Activated T-cell treated with anti-CD3 and anti-CD28 coated beads, Interleukin-2, amount 50 U/mL, for 1 hour (primary cell): Measurements from ENCODE around the gene PNPLA8.

Experiments used
- DNase-seq: peaks from one replicate; pipeline ENCODE4 v3.0.0-alpha.2; 2020

Gene PNPLA8

DNA sequence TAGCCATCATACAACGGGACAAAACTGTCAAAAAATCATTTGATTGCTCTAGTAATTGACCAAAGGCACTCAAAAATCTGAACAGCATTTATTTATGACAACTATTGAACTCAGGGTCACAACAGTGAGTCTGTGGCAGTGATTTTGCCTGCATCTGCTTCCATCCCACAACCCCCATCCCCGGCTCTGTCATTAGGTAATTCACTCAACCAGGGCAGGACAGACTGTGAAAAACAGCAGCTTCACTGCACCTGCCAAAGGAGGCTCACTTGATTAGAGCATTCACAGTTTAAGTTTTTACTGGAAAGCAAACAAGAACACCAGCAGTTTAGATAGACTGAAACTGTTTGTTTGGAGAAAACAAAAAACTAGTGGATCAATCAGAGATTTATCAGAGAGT lies 91.9 kb downstream of the PNPLA8 start:
- no peak for DNase-seq

- no peak for DNase-seq
These were observed 94.8 kb downstream of the PNPLA8 start for GRCh38 chr7:108431099-108431498.

GRCh38 chr7:108430664-108431063 lies 95.3 kb downstream of the PNPLA8 start:
- no peak for DNase-seq

DNA sequence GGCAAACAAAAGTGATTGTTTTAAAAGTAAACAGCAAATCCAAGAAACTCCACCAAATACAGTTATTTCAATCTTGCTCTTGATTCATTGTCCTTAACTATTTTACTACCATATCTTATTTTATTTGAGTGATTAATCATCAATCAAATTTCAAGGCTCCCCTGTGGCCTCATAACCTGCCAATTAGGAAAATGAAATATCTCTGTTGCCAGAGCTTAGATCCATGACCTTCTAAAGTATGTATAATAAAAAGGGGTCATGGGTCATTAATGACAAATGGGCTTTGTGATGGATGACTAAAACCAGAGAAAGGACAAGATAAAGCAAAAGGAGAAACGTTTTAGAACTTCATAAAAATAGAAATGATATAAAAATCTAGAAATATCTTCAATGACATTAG lies 98.2 kb downstream of the PNPLA8 start:
- DNase-seq, result no peak

DNA sequence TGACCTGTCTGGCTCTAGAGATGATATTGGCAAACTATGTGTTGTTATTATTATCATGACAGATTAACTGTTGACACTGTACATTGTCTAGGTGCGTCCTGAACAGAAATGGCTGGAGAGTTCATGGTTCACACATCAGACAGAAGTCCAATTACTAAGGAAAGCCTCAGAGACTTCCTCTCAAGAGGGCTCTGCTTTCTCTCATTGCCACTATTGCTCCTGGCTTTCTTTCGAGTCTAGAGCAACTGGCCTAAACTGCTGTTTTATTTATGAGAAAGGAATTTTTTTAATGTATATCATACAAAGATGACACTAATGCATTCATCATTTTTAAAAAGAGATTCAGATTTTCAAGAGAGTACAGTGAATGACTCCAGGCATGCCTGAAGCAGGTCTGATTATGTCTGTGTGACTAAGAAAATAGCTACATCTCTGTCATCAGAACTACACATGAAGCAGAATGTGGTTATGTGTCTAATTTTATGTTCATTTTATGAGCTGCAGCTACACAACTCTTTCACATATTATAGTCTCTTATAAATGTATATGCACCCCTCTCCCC lies 100.1 kb downstream of the PNPLA8 start:
- no peak for DNase-seq

DNA sequence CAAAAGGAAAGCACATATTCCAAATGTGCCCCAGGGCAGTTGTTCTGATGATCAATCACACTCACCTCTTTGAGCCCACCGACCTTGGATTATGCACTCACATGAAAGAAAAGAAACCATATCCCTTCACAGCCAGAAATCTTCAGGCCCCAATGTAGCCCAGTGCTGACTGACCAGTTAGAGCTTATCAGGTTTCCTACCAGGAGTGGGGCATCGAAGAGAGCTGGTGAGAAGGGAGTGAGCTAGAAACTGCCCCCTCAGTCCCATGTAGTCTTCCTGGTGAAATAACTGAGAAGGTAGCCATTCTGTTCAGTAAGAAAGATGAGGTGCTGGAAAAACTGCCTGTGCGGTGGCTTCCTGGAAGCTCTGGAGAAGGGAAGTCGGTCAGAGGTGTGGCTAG lies 101.9 kb downstream of the PNPLA8 start:
- DNase-seq, result no peak

- no peak for DNase-seq
These were observed 102.6 kb downstream of the PNPLA8 start for GRCh38 chr7:108423089-108423989.

GRCh38 chr7:108421720-108422331 lies 104.1 kb downstream of the PNPLA8 start:
- DNase-seq, result no peak
